Spinal cord (tissue), 10 donors: ENCODE results near the gene NAALADL2. TPM values are rescaled to one million over a fixed set of nuclear protein-coding genes. Genes with fewer than 3 reads are reported as not detected.

Experiments used
- DNase-seq, 6 donors: peaks; one replicate each; pipeline versions ENCODE4 v3.0.0 to v3.0.0-alpha.2; 2013 to 2015; ENCODE audit warnings: low spot score in 6 of 6, low read depth in 4 of 6
- H3K27ac ChIP-seq: one replicate; pipeline ENCODE4 v1.5.1; 2013; ENCODE audit warnings: low read depth, low read length, control low read depth
- H3K27me3 ChIP-seq: one replicate; pipeline ENCODE4 v1.6.1; 2013; ENCODE audit warnings: low read length; ENCODE audit not compliant: control insufficient read depth, insufficient read depth
- H3K36me3 ChIP-seq: one replicate; pipeline ENCODE4 v1.6.1; 2013; ENCODE audit warnings: low read length; ENCODE audit not compliant: control insufficient read depth, insufficient read depth
- H3K4me1 ChIP-seq: one replicate; pipeline ENCODE4 v1.6.1; 2013; ENCODE audit warnings: low read length; ENCODE audit not compliant: control insufficient read depth, insufficient read depth
- H3K4me3 ChIP-seq: one replicate; pipeline ENCODE4 v1.5.1; 2013; ENCODE audit warnings: low read depth, low read length, control low read depth
- H3K9me3 ChIP-seq: one replicate; pipeline ENCODE4 v1.6.1; 2013; ENCODE audit warnings: low read length; ENCODE audit not compliant: control insufficient read depth, insufficient read depth
- WGBS: methylation state at CpG from one replicate; pipeline ENCODE4 v1.1.5; 2013; ENCODE audit warnings: missing lambda C conversion rate; ENCODE audit not compliant: insufficient coverage; 5-methylcytosine and 5-hydroxymethylcytosine counted together
- polyA plus RNA-seq, 2 donors: library from polyadenylated mRNA; unstranded; fragments of 120-200 nt; gene quantifications; one replicate each; pipeline ENCODE4 v1.2.1, GENCODE V29; 2013; ENCODE audit not compliant: insufficient read length in 2 of 2
- total RNA-seq, 2 donors: library from RNA; depleted of rRNA in 1 of 2; stranded (reverse); fragments of 120-200 nt in 1 of 2; fragments of >200 nt in 1 of 2; gene quantifications; one replicate each; pipeline versions ENCODE4 v1.2.3 to v1.2.4, GENCODE V29; 2013 to 2014
- donor health status: healthy.

NAALADL2 gene
- total and polyA plus RNA-seq, 4 donors, result 2.9 to 24.4 (median 11.1) TPM

- Histone ChIP-seq H3K4me1 (no peaks in the 10 kb centered on the region), H3K27ac (no peak overlapping the region), H3K36me3 (no peaks in the 10 kb centered on the region), H3K4me3 (no peak overlapping the region), H3K9me3 (no peaks in the 10 kb centered on the region), H3K27me3 (no peaks in the 10 kb centered on the region)
- 71% methylated on average over 1 of the region's 1 CpG for WGBS
- DNase-seq, result no peak
Observed at GRCh38 chr3:175255698-175256097, 396.6 kb downstream of the NAALADL2 start.

- no peaks in the 10 kb centered on the region for H3K9me3 ChIP-seq
- no peak overlapping the region for H3K27ac ChIP-seq
- H3K4me1 ChIP-seq, result no peaks in the 10 kb centered on the region
- H3K4me3 ChIP-seq, result no peak overlapping the region
- peak in 1 of 6 donors; percentile 13 for DNase-seq
- no peaks in the 10 kb centered on the region for H3K27me3 ChIP-seq
- no peaks in the 10 kb centered on the region for H3K36me3 ChIP-seq
Observed at GRCh38 chr3:175257123-175257522, 398.0 kb downstream of the NAALADL2 start.

GRCh38 chr3:175258763-175259162, 399.6 kb downstream of the NAALADL2 start:
- Histone ChIP-seq H3K4me3 (no peak overlapping the region), H3K27me3 (no peaks in the 10 kb centered on the region), H3K9me3 (no peaks in the 10 kb centered on the region), H3K27ac (no peak overlapping the region), H3K36me3 (no peaks in the 10 kb centered on the region), H3K4me1 (no peaks in the 10 kb centered on the region)
- WGBS, result 90% methylated on average over 3 of the region's 4 CpGs
- DNase-seq, result peak in 1 of 6 donors; percentile 49

- H3K27me3 ChIP-seq, result no peaks in the 10 kb centered on the region
- no peaks in the 10 kb centered on the region for H3K4me1 ChIP-seq
- no peak for DNase-seq
- no peak overlapping the region for H3K27ac ChIP-seq
- no peak overlapping the region for H3K4me3 ChIP-seq
- H3K36me3 ChIP-seq, result no peaks in the 10 kb centered on the region
- no peaks in the 10 kb centered on the region for H3K9me3 ChIP-seq
- WGBS, result no CpG with 5 or more reads among the region's 3 CpGs
Observed at GRCh38 chr3:175260145-175260794, 401.1 kb downstream of the NAALADL2 start.

- Histone ChIP-seq H3K9me3 (no peaks in the 10 kb centered on the region), H3K36me3 (no peaks in the 10 kb centered on the region), H3K4me1 (no peaks in the 10 kb centered on the region), H3K27ac (no peak overlapping the region), H3K4me3 (no peak overlapping the region), H3K27me3 (no peaks in the 10 kb centered on the region)
- WGBS, result no CpG with 5 or more reads among the region's 1 CpG
- no peak for DNase-seq
Observed at GRCh38 chr3:175266478-175266877, 407.3 kb downstream of the NAALADL2 start.

GRCh38 chr3:175267121-175267531, 408.0 kb downstream of the NAALADL2 start:
- H3K4me1 ChIP-seq, result no peaks in the 10 kb centered on the region

GRCh38 chr3:175267561-175267960, 408.4 kb downstream of the NAALADL2 start:
- Histone ChIP-seq H3K36me3 (no peaks in the 10 kb centered on the region), H3K4me1 (no peaks in the 10 kb centered on the region), H3K4me3 (no peak overlapping the region), H3K9me3 (no peaks in the 10 kb centered on the region), H3K27me3 (no peaks in the 10 kb centered on the region), H3K27ac (no peak overlapping the region)
- no CpG with 5 or more reads among the region's 1 CpG for WGBS
- no peak for DNase-seq

More at GRCh38 chr3:175267121-175267531, 408.0 kb downstream of the NAALADL2 start:
- WGBS, result no CpG with 5 or more reads among the region's 1 CpG
- H3K36me3 ChIP-seq, result no peaks in the 10 kb centered on the region
- H3K27me3 ChIP-seq, result no peaks in the 10 kb centered on the region
- H3K4me3 ChIP-seq, result no peak overlapping the region
- no peak for DNase-seq
- H3K9me3 ChIP-seq, result no peaks in the 10 kb centered on the region
- no peak overlapping the region for H3K27ac ChIP-seq

- Histone ChIP-seq H3K4me3 (no peak overlapping the region), H3K36me3 (no peaks in the 10 kb centered on the region), H3K9me3 (no peaks in the 10 kb centered on the region), H3K27ac (no peak overlapping the region), H3K4me1 (no peaks in the 10 kb centered on the region), H3K27me3 (no peaks in the 10 kb centered on the region)
- DNase-seq, result no peak
- WGBS, result 90% methylated on average over 5 of the region's 9 CpGs
Observed at GRCh38 chr3:175269394-175269793, 410.3 kb downstream of the NAALADL2 start.

- DNase-seq, result peak in 4 of 6 donors; percentile 4 to 74 (median 32)
- WGBS, result 28% methylated on average over 2 of the region's 5 CpGs
- Histone ChIP-seq H3K36me3 (no peaks in the 10 kb centered on the region), H3K9me3 (no peaks in the 10 kb centered on the region), H3K4me3 (no peak overlapping the region), H3K27me3 (no peaks in the 10 kb centered on the region), H3K27ac (no peak overlapping the region), H3K4me1 (no peaks in the 10 kb centered on the region)
Observed at GRCh38 chr3:175270198-175270837, 411.2 kb downstream of the NAALADL2 start.

- H3K27me3 ChIP-seq, result no peaks in the 10 kb centered on the region
- no peak for DNase-seq
- no peaks in the 10 kb centered on the region for H3K36me3 ChIP-seq
- no peaks in the 10 kb centered on the region for H3K9me3 ChIP-seq
- H3K27ac ChIP-seq, result no peak overlapping the region
- no peak overlapping the region for H3K4me3 ChIP-seq
- no peaks in the 10 kb centered on the region for H3K4me1 ChIP-seq
Observed at GRCh38 chr3:175270866-175271265, 411.7 kb downstream of the NAALADL2 start.
